Adrenal gland (tissue), 12 donors: Measurements from ENCODE around the gene SMPD1. TPM values are rescaled to one million over a fixed set of nuclear protein-coding genes. Genes with fewer than 3 reads are reported as not detected.

Experiments used
- DNase-seq, 7 donors: peaks; one replicate each; pipeline ENCODE4 v3.0.0-alpha.2; 2019 to 2020
- H3K27ac ChIP-seq, 5 donors: fragments of 200-600 bp; sonication (generic) in 4 of 5; 1 replicate in 3 of 5; 2 replicates in 2 of 5; pipeline versions ENCODE4 v1.5.1 to v1.8.0; 2016 to 2020; ENCODE audit warnings: mild to moderate bottlenecking in 1 of 5
- H3K27me3 ChIP-seq: fragments of 200-600 bp; 2 replicates; pipeline ENCODE4 v1.8.0; 2021
- H3K36me3 ChIP-seq, 2 donors: fragments of 200-600 bp; replicated peaks in 1 of 2; 1 replicate in 1 of 2; 2 replicates in 1 of 2; pipeline versions ENCODE4 v1.5.1 to v1.8.0; 2018 to 2022
- H3K4me1 ChIP-seq, 2 donors: fragments of 200-600 bp; replicated peaks in 1 of 2; 1 replicate in 1 of 2; 2 replicates in 1 of 2; pipeline versions ENCODE4 v1.5.1 to v1.8.0; 2018 to 2021
- H3K4me3 ChIP-seq, 4 donors: fragments of 200-600 bp; sonication (generic) in 3 of 4; one replicate each; pipeline ENCODE4 v1.5.1; 2016 to 2018
- H3K9me3 ChIP-seq, 3 donors: fragments of 200-600 bp; sonication (generic) in 1 of 3; replicated peaks in 1 of 3; 1 replicate in 2 of 3; 2 replicates in 1 of 3; pipeline versions ENCODE4 v1.5.1 to v1.8.0; 2016 to 2021
- CTCF ChIP-seq, 6 experiments: fragments of 450-650 bp in 4 of 6; fragments of 200-600 bp in 2 of 6; sonication (generic) in 1 of 6; IDR thresholded peaks; 1 replicate in 5 of 6; 2 replicates in 1 of 6; pipeline versions ENCODE4 v1.5.1 to v1.8.0; 2016 to 2021; ENCODE audit warnings: antibody characterized with exemption in 6 of 6, mild to moderate bottlenecking in 2 of 6, moderate library complexity in 1 of 6
- POLR2A ChIP-seq, 2 donors: fragments of 450-650 bp; IDR thresholded peaks; one replicate each; pipeline ENCODE4 v1.6.1; 2017; ENCODE audit warnings: antibody characterized with exemption in 2 of 2, mild to moderate bottlenecking in 2 of 2, moderate library complexity in 1 of 2
- WGBS, 4 donors: extraction: QIAGEN DNeasy Blood & Tissue Kit in 2 of 4; methylation state at CpG; one replicate each; pipeline versions ENCODE4 v1.1.5 to v1.1.7; 2013 to 2017; 5-methylcytosine and 5-hydroxymethylcytosine counted together
- intact Hi-C, 2 donors: fragments of 100-400 bp; cut with DNase I; formaldehyde crosslinking; loops; one replicate each; pipeline versions ENCODE4 v1.14.1 to v1.15.0; 2022 to 2023
- polyA plus RNA-seq, 3 donors: library from polyadenylated mRNA; stranded (reverse); fragments of 200-250 nt in 2 of 3; fragments of 350-450 nt in 1 of 3; fragmentation: Illumina TruSeq in 1 of 3; extraction: RNeasy Lipid Tissue Mini Kit (QIAGEN cat#74804) in 1 of 3; gene quantifications; one replicate each; pipeline ENCODE4 v1.2.3, GENCODE V29; 2013 to 2014
- total RNA-seq, 9 donors: library from RNA; depleted of rRNA in 4 of 9; stranded (reverse); fragments of >200 nt in 4 of 9; fragments of 120-200 nt in 1 of 9; fragmentation: NEBNext Ultra II Directional in 1 of 9; extraction: Animal tissue kit (Norgen Biotek cat#: 25700) in 1 of 9; gene quantifications; one replicate each; pipeline versions ENCODE4 v1.1.0 to v1.2.4, GENCODE V29; 2013 to 2023
- donor health status: healthy with polysubstance abuse.
- donor health status: Bipolar disorder and iron deficiency.
- donor health status: DM: yes; HTN: yes; CAD: no.
- donor health status: DM: no; HTN: no; CAD: no.
- donor health status: DM: no; HTN: no; CAD: no.
- donor health status: DM: yes; HTN: yes; CAD: no.

Gene SMPD1
- total and polyA plus RNA-seq, 12 donors, result 35.8 to 85.0 (median 64.9) TPM

GRCh38 chr11:6378640-6378989, 11.7 kb upstream of the SMPD1 start:
- Histone ChIP-seq H3K27ac (no peak overlapping the region), H3K27me3 (no peaks in the 10 kb centered on the region), H3K4me1 (no peaks in the 10 kb centered on the region), H3K4me3 (no peak overlapping the region), H3K36me3 (no peaks in the 10 kb centered on the region), H3K9me3 (no peaks in the 10 kb centered on the region)
- DNase-seq, result no peak
- WGBS, 4 donors, result 56 to 67% (median 61%) methylated on average over 5 of the region's 5 CpGs
- intact Hi-C loops, result loop anchor here in 1 of 2 donors (2.0 to 10.0 kb wide), 2 partner anchors 64 to 126 kb away; no protein-coding TSS in a partner anchor
- TF ChIP-seq CTCF (IDR thresholded peaks at IDR 0.05) (no peak), POLR2A (IDR thresholded peaks at IDR 0.05) (no peak)

GRCh38 chr11:6385046-6385777, 5.1 kb upstream of the SMPD1 start:
- DNase-seq, result no peak
- Histone ChIP-seq H3K27ac (no peak overlapping the region), H3K27me3 (no peaks in the 10 kb centered on the region), H3K4me3 (no peak overlapping the region), H3K36me3 (no peaks in the 10 kb centered on the region), H3K9me3 (no peaks in the 10 kb centered on the region), H3K4me1 (peaks cover 4 to 8% of the 10 kb centered on the region in 2 donors)
- intact Hi-C loops, result no loop called here
- TF ChIP-seq CTCF (IDR thresholded peaks at IDR 0.05) (no peak), POLR2A (IDR thresholded peaks at IDR 0.05) (no peak)
- 91 to 96% (median 93%) methylated on average over 7 of the region's 7 CpGs for WGBS, 4 donors

GRCh38 chr11:6387811-6388599, 2.3 kb upstream of the SMPD1 start:
- H3K36me3 ChIP-seq, result no peaks in the 10 kb centered on the region
- TF ChIP-seq POLR2A (IDR thresholded peaks at IDR 0.05) (no peak), CTCF (IDR thresholded peaks at IDR 0.05) (no peak)
- peaks cover 14 to 18% of the 10 kb centered on the region in 2 donors for H3K4me1 ChIP-seq
- no peaks in the 10 kb centered on the region for H3K9me3 ChIP-seq
- no peaks in the 10 kb centered on the region for H3K27me3 ChIP-seq
- DNase-seq, result no peak
- intact Hi-C loops, result no loop called here
- H3K27ac ChIP-seq, result peak overlapping the region in 2 of 5 donors; percentile 7 to 15
- no peak overlapping the region for H3K4me3 ChIP-seq
- WGBS, 4 donors, result 69 to 77% (median 75%) methylated on average over 12 of the region's 12 CpGs

GRCh38 chr11:6388748-6389147, 1.5 kb upstream of the SMPD1 start:
- no peaks in the 10 kb centered on the region for H3K27me3 ChIP-seq
- no peak overlapping the region for H3K4me3 ChIP-seq
- WGBS, 4 donors, result 86 to 98% (median 93%) methylated on average over 1 of the region's 1 CpG
- no peak for DNase-seq
- intact Hi-C loops, result no loop called here
- no peaks in the 10 kb centered on the region for H3K9me3 ChIP-seq
- peak overlapping the region in 2 of 5 donors; percentile 90 to 96 for H3K27ac ChIP-seq
- H3K36me3 ChIP-seq, result no peaks in the 10 kb centered on the region
- TF ChIP-seq CTCF (IDR thresholded peaks at IDR 0.05) (no peak), POLR2A (IDR thresholded peaks at IDR 0.05) (no peak)
- H3K4me1 ChIP-seq, result peaks cover 14 to 18% of the 10 kb centered on the region in 2 donors
